Hepatocyte (in vitro differentiated cells): ENCODE measurements around the gene OSGEP. TPM values are rescaled to one million over a fixed set of nuclear protein-coding genes. Genes with fewer than 3 reads are reported as not detected.

Experiments used
- DNase-seq: peaks from one replicate; pipeline ENCODE4 v3.0.0-alpha.2; 2016; ENCODE audit warnings: low spot score
- H2AFZ ChIP-seq: fragments of 200-600 bp; sonication (generic); 2 replicates; pipeline ENCODE4 v1.6.0; 2016; ENCODE audit warnings: antibody characterized with exemption, mild to moderate bottlenecking
- H3K27ac ChIP-seq: fragments of 200-600 bp; sonication (generic); 2 replicates; pipeline ENCODE4 v1.5.1; 2016; ENCODE audit warnings: mild to moderate bottlenecking
- H3K27me3 ChIP-seq: fragments of 200-600 bp; sonication (generic); 2 replicates; pipeline ENCODE4 v1.6.1; 2016
- H3K36me3 ChIP-seq: fragments of 200-600 bp; sonication (generic); replicated peaks from 2 replicates; pipeline ENCODE4 v1.5.1; 2016; ENCODE audit warnings: low read depth; ENCODE audit not compliant: insufficient read depth
- H3K4me1 ChIP-seq: fragments of 200-600 bp; sonication (generic); 2 replicates; pipeline ENCODE4 v1.5.1; 2016; ENCODE audit warnings: mild to moderate bottlenecking, moderate library complexity; ENCODE audit not compliant: insufficient read depth
- H3K4me2 ChIP-seq: fragments of 200-600 bp; sonication (generic); 2 replicates; pipeline ENCODE4 v1.6.0; 2016
- H3K4me3 ChIP-seq: fragments of 200-600 bp; sonication (generic); 2 replicates; pipeline ENCODE4 v1.5.1; 2016; ENCODE audit warnings: mild to moderate bottlenecking
- H3K79me2 ChIP-seq: fragments of 200-600 bp; sonication (generic); 2 replicates; pipeline ENCODE4 v1.6.0; 2017; ENCODE audit warnings: mild to moderate bottlenecking
- H3K9me2 ChIP-seq: fragments of 200-600 bp; sonication (generic); replicated peaks from 2 replicates; pipeline ENCODE4 v1.6.0; 2017; ENCODE audit warnings: mild to moderate bottlenecking; ENCODE audit not compliant: insufficient read depth
- H3K9me3 ChIP-seq: fragments of 200-600 bp; sonication (generic); 2 replicates; pipeline ENCODE4 v1.5.1; 2016; ENCODE audit warnings: low read depth, mild to moderate bottlenecking
- H4K20me1 ChIP-seq: fragments of 200-600 bp; sonication (generic); 2 replicates; pipeline ENCODE4 v1.6.0; 2016; ENCODE audit warnings: mild to moderate bottlenecking; ENCODE audit not compliant: insufficient read depth, poor library complexity, severe bottlenecking
- CTCF ChIP-seq: fragments of 200-600 bp; sonication (generic); IDR thresholded peaks from 2 replicates; pipeline ENCODE4 v1.5.1; 2016; ENCODE audit warnings: antibody characterized with exemption, mild to moderate bottlenecking; ENCODE audit not compliant: poor library complexity
- EZH2 ChIP-seq: fragments of 200-600 bp; sonication (generic); IDR thresholded peaks from 2 replicates; pipeline ENCODE4 v1.6.1; 2016; ENCODE audit warnings: antibody characterized with exemption, mild to moderate bottlenecking, borderline replicate concordance
- EZH2phosphoT487 ChIP-seq: fragments of 200-600 bp; sonication (generic); IDR thresholded peaks from one replicate; pipeline ENCODE4 v1.6.1; 2018; ENCODE audit warnings: antibody characterized with exemption, mild to moderate bottlenecking, low read depth, moderate library complexity; ENCODE audit not compliant: unreplicated experiment, severe bottlenecking
- WGBS: methylation state at CpG from one replicate; pipeline ENCODE4 v1.1.6; 2016; ENCODE audit warnings: low lambda C conversion rate; ENCODE audit errors: missing lambda C conversion rate; 5-methylcytosine and 5-hydroxymethylcytosine counted together
- polyA plus RNA-seq: library from polyadenylated mRNA; unstranded; fragments of >200 nt; fragmentation: Nextera tagmentation; extraction: Ambion mirVana; gene quantifications from 2 replicates; pipeline ENCODE4 v1.2.1, GENCODE V29; 2016
- total RNA-seq: library from RNA; depleted of rRNA; stranded (reverse); fragments of >200 nt; gene quantifications from 2 replicates; pipeline ENCODE4 v1.2.3, GENCODE V29; 2014

OSGEP gene
- total and polyA plus RNA-seq, 2 experiments from 2014 or later: 36.2 to 60.1 TPM

GRCh38 chr14:20441461-20441860 lies 13.2 kb downstream of the OSGEP start:
- no peak for TF ChIP-seq CTCF
- TF ChIP-seq EZH2: no peak
- no peak for TF ChIP-seq EZH2phosphoT487
- no peaks in the 10 kb centered on the region for H3K36me3 ChIP-seq
- H2AFZ ChIP-seq: no peak overlapping the region
- no peaks in the 10 kb centered on the region for H3K79me2 ChIP-seq
- H3K9me2 ChIP-seq: no peaks in the 10 kb centered on the region
- no peak overlapping the region for H3K4me2 ChIP-seq
- no peak for DNase-seq
- no peak overlapping the region for H3K27ac ChIP-seq
- H4K20me1 ChIP-seq: no peaks in the 10 kb centered on the region
- 94% methylated on average over 2 of the region's 2 CpGs for WGBS
- H3K4me3 ChIP-seq: no peak overlapping the region
- H3K9me3 ChIP-seq: no peaks in the 10 kb centered on the region
- H3K4me1 ChIP-seq: peaks cover 4% of the 10 kb centered on the region
- H3K27me3 ChIP-seq: no peaks in the 10 kb centered on the region

- DNase-seq: no peak
- no peak for TF ChIP-seq EZH2phosphoT487
- no peaks in the 10 kb centered on the region for H3K79me2 ChIP-seq
- H3K36me3 ChIP-seq: no peaks in the 10 kb centered on the region
- H4K20me1 ChIP-seq: no peaks in the 10 kb centered on the region
- H3K4me2 ChIP-seq: no peak overlapping the region
- H3K27me3 ChIP-seq: no peaks in the 10 kb centered on the region
- H3K27ac ChIP-seq: no peak overlapping the region
- no peaks in the 10 kb centered on the region for H3K9me3 ChIP-seq
- H3K9me2 ChIP-seq: no peaks in the 10 kb centered on the region
- H3K4me3 ChIP-seq: no peak overlapping the region
- peaks cover 4% of the 10 kb centered on the region for H3K4me1 ChIP-seq
- WGBS: 75% methylated on average over 5 of the region's 5 CpGs
- H2AFZ ChIP-seq: no peak overlapping the region
These were observed 13.7 kb downstream of the OSGEP start for GRCh38 chr14:20440882-20441281.

- no peaks in the 10 kb centered on the region for H4K20me1 ChIP-seq
- H3K4me1 ChIP-seq: peaks cover 4% of the 10 kb centered on the region
- H3K4me3 ChIP-seq: no peak overlapping the region
- 84% methylated on average over 5 of the region's 5 CpGs for WGBS
- DNase-seq: no peak
- no peaks in the 10 kb centered on the region for H3K36me3 ChIP-seq
- H2AFZ ChIP-seq: no peak overlapping the region
- H3K4me2 ChIP-seq: no peak overlapping the region
- TF ChIP-seq EZH2: no peak
- no peak for TF ChIP-seq CTCF
- TF ChIP-seq EZH2phosphoT487: no peak
- H3K9me3 ChIP-seq: no peaks in the 10 kb centered on the region
- H3K79me2 ChIP-seq: no peaks in the 10 kb centered on the region
- no peaks in the 10 kb centered on the region for H3K9me2 ChIP-seq
- H3K27ac ChIP-seq: no peak overlapping the region
- H3K27me3 ChIP-seq: no peaks in the 10 kb centered on the region
These were observed 14.1 kb downstream of the OSGEP start for GRCh38 chr14:20440465-20440864.

- H3K4me3 ChIP-seq: no peak overlapping the region
- 96% methylated on average over 7 of the region's 7 CpGs for WGBS
- peaks cover under 1% of the 10 kb centered on the region for H3K4me1 ChIP-seq
- H3K4me2 ChIP-seq: no peak overlapping the region
- H3K79me2 ChIP-seq: no peaks in the 10 kb centered on the region
- H3K9me2 ChIP-seq: no peaks in the 10 kb centered on the region
- no peak for DNase-seq
- H3K27ac ChIP-seq: no peak overlapping the region
- H3K36me3 ChIP-seq: no peaks in the 10 kb centered on the region
- no peaks in the 10 kb centered on the region for H3K27me3 ChIP-seq
- H3K9me3 ChIP-seq: no peaks in the 10 kb centered on the region
- TF ChIP-seq EZH2phosphoT487: no peak
- no peak for TF ChIP-seq CTCF
- TF ChIP-seq EZH2: no peak
- no peak overlapping the region for H2AFZ ChIP-seq
- no peaks in the 10 kb centered on the region for H4K20me1 ChIP-seq
These were observed 15.9 kb downstream of the OSGEP start for GRCh38 chr14:20438664-20439063.
